Keratinocyte (primary cell): Measurements from ENCODE around the gene DENND5B.

ENCODE experiments used
- CTCF ChIP-seq, 3 experiments: IDR thresholded peaks in 1 of 3; conservative IDR thresholded peaks in 1 of 3; optimal IDR thresholded peaks in 1 of 3; 2 replicates in 2 of 3; 3 replicates in 1 of 3; pipeline versions ENCODE3 to v1.5.1; 2011; ENCODE audit warnings: low read length in 3 of 3, mild to moderate bottlenecking in 3 of 3, moderate library complexity in 2 of 3, control low read depth in 1 of 3, inconsistent platforms in 1 of 3; ENCODE audit not compliant: insufficient read depth in 2 of 3; ENCODE audit errors: extremely low read depth in 1 of 3
- EZH2 ChIP-seq: IDR thresholded peaks from one replicate; pipeline ENCODE4 v1.6.1; 2012; ENCODE audit warnings: inconsistent platforms, mild to moderate bottlenecking, low read length, moderate library complexity

- no peak for TF ChIP-seq CTCF (optimal IDR thresholded peaks at IDR 0.05 in 1 of 3, IDR thresholded peaks at IDR 0.05 in 1 of 3, conservative IDR thresholded peaks at IDR 0.05 in 1 of 3; ENCODE audit: extremely low read depth in 1 of 3, insufficient read depth in 2 of 3, low read length in 3 of 3)
- TF ChIP-seq EZH2: no peak
Measured at GRCh38 chr12:31482816-31483215, 108.1 kb downstream of the DENND5B start.
